Measurements from ENCODE around the gene ARHGEF28. TPM values are rescaled to one million over a fixed set of nuclear protein-coding genes. Genes with fewer than 3 reads are reported as not detected.

The ARHGEF28 gene
- total and polyA plus RNA-seq, 2 of the 13 experiments (the other 11 are each of a cell fraction or from before 2014, with no cell fraction given): 17.4 to 34.1 TPM

- no peak for TF ChIP-seq TFDP2 (CRISPR knock-in tag; IDR thresholded peaks at IDR 0.05)
- no peak for TF ChIP-seq PRMT3 (CRISPR knock-in tag; IDR thresholded peaks at IDR 0.05; ENCODE audit: borderline replicate concordance, low read depth)
- TF ChIP-seq TFAP4 (IDR thresholded peaks at IDR 0.05; ENCODE audit: borderline replicate concordance, low read depth): peak; percentile 67; the same call in 1 of the 2 replicates
- no peak for TF ChIP-seq ZNF224 (CRISPR knock-in tag; IDR thresholded peaks at IDR 0.05)
- TF ChIP-seq PHF5A (CRISPR knock-in tag; IDR thresholded peaks at IDR 0.05; ENCODE audit: low read depth, unreplicated experiment): no peak
- TF ChIP-seq ZNF710 (CRISPR knock-in tag; IDR thresholded peaks at IDR 0.05; ENCODE audit: borderline replicate concordance): no peak
- no peak for TF ChIP-seq ZNF609 (CRISPR knock-in tag; IDR thresholded peaks at IDR 0.05; ENCODE audit: borderline replicate concordance)
- no peak for TF ChIP-seq ZMAT5 (CRISPR knock-in tag; IDR thresholded peaks at IDR 0.05; ENCODE audit: borderline replicate concordance, low read depth)
- no peak for TF ChIP-seq NR0B2 (CRISPR knock-in tag; IDR thresholded peaks at IDR 0.05)
- no peak for TF ChIP-seq ZNF343 (CRISPR knock-in tag; IDR thresholded peaks at IDR 0.05)
- TF ChIP-seq ZSCAN5A (CRISPR knock-in tag; IDR thresholded peaks at IDR 0.05; ENCODE audit: borderline replicate concordance): no peak
- no peak for TF ChIP-seq KDM5B (CRISPR knock-in tag; IDR thresholded peaks at IDR 0.05; ENCODE audit: borderline replicate concordance)
- no peak for TF ChIP-seq XRCC5 (optimal IDR thresholded peaks at IDR 0.05; ENCODE audit: low read length)
Measured at GRCh38 chr5:73673161-73673591, 47.2 kb downstream of the ARHGEF28 start (continued).
